HG02588 (cell line): ENCODE measurements around the gene TMEM248.
"Not testable (repeated sequence)": the region's sequence is repeated elsewhere in the genome, so short reads cannot be mapped to it uniquely, and the experiment has no call there.

Experiments used
- ATAC-seq: cut with Tn5 transposase; IDR thresholded peaks from one replicate; pipeline ENCODE4 v1.9.1; 2021; ENCODE audit warnings: mild to moderate bottlenecking, moderate library complexity; ENCODE audit not compliant: unreplicated experiment

Gene TMEM248

DNA sequence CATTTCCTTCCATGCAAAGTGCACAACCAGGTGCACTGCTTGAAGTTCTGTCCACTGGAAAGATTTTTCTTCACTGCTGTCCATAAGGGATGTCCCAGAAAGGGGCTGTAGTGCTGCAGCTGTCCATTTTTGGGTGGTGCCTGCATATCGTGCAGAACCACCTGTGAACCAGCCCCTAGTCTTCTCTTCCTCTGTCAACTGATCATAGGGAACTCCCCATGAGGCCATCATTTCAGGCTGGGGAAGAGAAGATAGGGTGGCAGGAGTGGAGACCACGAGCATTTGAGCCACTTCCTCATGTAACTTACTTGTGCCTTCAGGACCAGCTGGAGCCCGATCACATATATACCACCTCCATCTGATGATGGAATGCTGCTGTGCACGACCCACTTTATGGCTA, 12.4 kb upstream of the TMEM248 start:
- not testable (repeated sequence) for ATAC-seq

DNA sequence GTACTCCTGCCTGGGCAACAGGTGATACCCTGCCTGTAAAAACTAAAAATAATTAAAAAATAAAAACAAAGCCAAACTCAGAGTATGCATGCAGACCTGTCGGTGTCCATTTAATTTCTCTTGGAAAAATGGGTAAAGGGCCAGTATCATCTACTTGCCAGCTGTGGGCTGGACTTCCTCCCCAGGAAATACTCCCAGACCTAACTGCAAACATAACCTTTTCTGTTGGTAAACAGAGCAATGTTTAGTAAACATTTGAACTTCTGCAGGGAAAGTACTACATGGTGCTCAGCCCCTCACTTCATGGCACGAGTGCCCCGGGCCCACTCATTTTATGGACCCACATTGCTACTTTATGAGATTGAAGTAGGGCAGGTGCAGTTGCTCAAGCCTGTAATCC, 10.2 kb upstream of the TMEM248 start:
- no peak for ATAC-seq

DNA sequence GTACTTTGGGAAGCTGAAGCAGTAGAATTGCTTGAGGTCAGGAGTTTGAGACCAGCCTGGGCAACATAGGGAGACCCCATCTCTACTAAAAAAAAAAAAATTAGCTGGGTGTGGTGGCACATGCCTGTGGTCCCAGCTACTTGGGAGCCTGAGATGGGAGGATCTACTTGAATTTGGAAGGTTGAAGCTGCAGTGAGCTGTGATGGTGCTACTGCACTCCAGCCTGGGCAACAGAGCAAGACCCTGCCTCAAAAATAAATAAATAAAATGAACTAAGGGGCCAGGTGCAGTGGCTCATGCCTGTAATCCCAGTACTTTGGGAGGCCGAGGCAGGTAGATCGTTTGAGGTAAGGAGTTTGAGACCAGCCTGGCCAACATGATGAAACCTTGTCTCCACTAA, 9.8 kb upstream of the TMEM248 start:
- not testable (repeated sequence) for ATAC-seq

DNA sequence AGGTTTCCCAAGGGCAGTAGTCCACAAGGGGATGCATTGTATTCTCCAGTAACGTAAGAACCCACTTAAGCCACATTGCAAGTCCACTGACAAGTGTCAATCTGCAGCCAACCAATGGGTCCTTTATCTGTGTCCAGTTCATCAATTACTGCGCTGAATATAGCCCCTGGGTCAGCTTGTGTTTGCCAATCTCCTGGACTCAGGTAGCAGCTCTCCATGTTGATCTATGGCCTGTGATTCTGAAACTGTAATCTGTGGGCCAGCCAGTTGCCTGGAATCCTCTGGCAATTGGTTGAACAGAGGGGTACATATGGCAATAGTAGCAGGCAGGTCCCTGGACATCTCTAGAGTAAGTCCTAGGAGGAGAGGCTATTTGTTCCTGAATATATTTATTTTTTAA, 8.8 kb upstream of the TMEM248 start:
- no peak for ATAC-seq

DNA sequence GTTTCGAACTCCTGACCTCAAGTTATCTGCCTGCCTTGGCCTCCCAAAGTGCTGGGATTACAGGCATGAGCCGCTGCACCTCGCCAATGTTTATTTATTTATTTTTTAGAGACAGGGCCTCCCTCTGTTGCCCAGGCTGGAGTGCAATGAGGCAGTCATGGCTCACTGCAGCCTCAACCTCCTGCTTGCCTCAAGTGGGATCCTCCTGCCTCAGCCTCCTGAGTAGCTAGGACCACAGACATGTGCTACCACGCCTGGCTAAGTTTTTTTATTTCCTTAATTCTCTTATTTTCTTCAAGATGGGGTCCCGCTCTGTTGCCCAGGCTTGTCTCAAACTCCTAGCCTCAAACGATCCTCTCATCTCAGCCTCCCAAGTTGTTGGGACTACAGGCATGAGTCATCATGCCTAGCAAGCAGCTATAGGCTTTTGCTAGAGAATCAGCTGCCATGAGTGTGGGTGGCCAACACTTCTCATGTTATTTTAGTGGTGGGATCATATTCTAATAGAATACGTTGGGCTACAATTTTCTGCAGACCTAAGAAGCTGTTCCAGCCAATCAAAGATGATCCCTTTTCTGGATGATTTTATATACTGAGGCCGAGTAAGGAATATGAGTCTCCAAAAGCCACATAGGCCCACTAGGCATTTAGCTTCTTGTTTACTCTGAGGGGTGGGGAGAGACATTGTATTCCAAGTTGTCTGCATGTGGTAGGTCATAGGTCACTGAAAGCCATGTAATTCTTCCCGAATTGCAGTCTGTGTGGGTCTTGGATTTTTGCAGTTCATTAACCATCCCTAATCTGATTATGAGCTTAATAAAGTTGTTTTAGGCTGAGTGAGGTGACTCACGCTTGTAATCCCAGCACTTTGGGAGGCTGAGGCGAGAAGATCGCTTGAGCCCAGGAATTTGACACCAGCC, 7.6 kb upstream of the TMEM248 start:
- ATAC-seq, result no peak

DNA sequence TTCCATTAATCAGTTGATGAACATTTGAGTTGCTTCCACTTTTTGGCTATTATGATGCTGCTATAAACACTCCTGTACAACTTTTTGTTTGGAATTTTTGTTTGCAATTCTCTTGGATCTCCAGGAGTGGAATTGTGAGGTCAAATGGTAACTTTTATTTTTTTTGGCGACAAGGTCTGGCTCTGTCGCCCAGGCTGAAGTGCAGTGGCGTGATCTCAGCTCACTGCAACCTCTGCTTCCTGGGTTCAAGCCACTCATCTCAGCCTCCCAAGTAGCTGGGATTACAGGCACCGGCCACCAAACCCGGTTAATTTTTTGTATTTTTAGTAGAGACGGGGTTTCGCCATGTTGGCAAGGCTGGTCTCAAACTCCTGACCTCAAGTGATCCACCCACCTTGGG, 3.1 kb upstream of the TMEM248 start:
- not testable (repeated sequence) for ATAC-seq

DNA sequence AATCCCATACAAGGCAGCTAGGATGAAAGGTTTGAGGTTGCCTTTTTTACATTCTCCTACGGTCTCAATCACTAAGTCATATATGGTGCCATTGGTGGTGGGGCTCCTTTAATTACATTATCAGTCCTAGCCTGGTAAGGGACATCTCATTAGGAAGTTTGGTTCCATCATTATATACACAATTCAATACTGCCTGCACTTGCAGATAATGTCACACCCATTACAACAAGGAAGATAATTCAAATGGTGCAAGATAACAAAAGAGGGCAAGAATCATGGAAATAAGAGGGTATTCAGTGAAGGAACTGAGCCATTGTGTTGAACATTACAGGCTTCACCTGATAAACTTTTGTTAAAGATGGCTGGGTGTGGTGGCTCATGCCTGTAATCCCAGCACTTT, 1.7 kb upstream of the TMEM248 start:
- ATAC-seq, result no peak

DNA sequence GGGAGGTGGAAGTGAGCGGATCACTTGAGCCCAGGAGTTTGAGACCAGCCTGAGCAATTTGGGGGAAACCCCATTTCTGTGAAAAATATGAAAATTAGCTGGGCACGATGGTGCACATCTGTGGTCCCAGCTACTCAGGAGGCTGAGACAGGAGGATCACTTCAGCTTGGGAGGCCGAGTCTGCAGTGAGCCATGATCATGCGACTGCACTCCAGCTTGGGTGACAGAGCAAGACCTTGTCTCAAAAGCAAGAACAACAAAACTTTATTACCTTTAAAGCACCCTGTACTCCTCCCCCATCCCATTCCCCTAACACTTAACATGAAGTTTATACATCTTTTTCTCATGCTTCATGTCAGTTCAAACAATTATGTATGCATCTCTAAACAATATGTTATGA, 1.3 kb upstream of the TMEM248 start:
- no peak for ATAC-seq

DNA sequence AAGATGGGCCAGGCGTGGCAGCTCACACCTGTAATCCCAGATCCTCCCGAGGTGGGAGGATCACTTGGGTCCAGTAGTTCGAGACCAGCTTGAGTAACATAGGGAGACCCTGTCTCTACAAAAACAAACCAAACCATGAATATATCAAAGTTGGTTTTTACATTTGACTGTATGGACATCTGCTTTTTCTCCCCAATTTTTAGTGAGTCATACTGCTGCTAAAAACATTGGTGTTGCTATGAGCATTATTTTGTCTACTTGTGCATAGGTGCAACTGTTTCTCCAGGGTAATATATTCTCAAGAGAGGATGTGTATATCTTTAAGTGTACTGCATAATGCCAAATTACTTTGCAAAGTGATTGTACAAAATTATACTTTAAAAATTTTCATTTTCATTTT, 769 bp upstream of the TMEM248 start:
- no peak for ATAC-seq

DNA sequence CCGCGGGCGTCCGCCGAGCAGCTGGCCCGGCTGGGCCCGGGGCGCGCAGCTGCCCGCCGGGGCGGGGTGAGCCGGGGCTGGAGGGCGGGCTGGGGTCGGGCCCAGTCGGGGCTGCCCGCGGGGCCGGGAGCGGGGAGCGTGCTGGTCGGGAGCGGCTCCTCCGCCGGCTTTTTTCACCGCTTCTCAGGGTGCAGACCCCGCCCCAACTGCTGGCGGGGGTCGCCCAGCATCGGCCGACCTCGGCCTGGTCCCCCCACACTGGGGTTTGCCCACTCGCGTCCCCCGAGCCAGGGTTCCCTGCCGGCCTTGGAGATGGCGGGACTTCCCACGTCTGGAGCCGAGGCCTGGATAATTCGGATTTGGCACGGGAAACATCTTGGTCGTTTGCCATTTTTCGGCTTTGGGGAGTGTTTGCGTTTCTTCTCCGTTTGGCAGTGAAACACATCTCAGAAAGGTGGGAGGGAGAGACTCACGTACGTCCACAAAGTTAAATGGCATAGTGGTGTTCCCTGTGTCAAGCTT, 432 bp downstream of the TMEM248 start:
- ATAC-seq, result peak; percentile 36

DNA sequence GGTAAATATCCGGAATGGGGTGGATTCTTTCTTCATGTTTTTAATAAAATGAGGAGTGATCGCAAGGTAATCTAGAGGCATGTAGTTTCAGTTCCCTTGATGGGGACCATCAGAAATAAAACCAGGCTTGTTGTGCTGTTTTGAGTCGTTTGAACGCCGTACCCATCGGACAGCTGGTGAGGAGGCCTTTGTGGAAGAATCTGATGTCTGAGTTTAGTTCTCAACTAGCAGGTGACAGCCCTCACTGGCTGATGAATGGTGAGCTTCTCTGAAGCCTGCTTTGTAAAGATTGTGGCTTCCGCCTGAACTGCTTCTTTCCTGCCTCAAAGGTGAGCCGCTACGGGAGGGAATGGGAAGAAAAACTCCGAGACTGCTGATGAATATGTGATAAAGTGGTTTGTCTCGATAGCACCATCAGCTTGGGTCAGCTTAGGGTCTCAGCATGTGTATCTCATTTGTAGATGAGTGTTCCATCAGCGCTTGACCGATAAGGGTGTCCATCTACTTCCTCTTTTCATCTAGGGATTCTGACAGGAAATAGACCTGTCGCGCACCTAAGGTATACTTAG, 977 bp downstream of the TMEM248 start:
- ATAC-seq, result peak; percentile 22

DNA sequence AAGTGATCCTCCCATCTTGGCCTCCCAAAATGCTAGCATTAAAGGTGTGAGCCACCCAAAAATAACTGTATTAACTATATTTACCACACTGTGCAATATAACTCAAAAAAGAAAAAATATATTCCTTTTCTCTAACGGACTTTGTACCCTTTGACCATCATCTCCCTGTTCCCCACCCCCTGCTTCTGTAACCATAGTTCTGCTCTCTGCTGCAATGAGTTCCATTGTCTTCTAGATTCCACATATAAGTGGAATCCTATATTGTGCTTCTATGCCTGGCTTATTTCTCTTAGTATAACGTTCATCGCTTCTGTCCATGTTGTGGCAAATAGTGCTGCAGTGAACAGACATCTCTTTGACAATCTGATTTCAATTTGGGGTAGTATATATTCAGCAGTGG, 4.2 kb downstream of the TMEM248 start:
- ATAC-seq, result no peak

DNA sequence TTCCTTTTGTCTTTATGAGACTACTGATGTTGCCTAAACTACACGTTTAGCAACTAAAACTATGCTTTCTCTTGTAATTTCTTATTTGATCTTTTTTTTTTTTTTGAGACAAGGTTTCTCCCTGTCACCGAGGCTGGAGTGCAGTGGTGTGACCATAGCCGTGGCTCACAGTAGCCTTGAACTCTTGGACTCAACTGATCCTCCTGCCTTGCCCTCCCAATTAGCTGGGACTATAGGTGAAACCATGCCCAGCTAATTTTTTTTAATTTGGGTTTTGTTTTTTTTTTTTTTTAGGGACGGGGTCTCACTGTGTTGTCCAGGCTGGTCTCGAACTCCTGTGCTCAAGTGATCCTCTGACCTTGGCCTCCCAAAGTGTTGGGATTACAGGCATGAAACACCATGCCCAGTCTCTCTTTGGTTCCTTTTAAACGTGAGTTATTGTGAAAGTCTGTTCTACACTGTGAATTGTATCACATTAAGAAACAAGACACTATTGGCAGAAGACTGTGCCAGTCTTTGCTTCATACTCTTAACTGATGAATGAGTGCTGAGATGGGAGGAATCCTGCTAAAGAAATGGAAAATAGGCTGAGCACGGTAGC, 6.4 kb downstream of the TMEM248 start:
- no peak for ATAC-seq

DNA sequence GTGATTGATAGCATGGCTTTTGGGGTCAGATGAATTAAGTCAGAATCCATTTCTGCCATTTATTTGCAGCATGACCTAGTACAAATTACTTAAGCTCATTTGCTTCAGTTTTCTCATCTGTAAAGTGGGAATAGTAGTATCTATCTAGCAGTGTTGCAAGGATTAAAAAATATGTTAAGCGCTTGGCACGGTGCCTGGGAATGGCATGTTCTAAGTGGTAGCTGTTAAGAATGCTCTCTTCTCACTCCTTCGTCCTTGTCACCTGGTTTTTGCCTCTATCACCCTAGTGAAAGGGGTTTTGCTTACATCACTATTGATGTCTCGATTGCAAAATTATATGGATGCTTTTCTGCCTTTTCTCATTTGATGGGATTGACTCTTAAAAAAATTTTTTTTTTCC, 7.4 kb downstream of the TMEM248 start:
- ATAC-seq, result no peak

DNA sequence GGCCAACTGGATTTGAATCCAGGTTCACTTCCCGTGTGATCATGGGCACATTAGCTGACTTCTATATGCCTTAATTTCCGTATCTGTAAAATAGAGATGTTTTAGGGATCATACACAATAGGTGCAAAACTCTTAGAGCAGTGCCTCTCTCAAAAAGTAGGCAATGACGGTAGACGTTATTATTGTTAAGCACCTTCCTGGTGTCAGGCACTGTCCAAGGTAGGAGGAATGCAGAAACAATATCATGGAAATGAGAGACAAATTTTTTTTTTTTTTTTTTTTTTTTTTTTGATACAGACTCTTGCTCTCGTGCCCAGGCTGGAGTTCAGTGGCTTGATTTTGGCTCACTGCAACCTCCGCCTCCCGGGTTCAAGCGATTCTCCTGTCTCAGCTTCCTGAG, 8.1 kb downstream of the TMEM248 start:
- ATAC-seq, result no peak

DNA sequence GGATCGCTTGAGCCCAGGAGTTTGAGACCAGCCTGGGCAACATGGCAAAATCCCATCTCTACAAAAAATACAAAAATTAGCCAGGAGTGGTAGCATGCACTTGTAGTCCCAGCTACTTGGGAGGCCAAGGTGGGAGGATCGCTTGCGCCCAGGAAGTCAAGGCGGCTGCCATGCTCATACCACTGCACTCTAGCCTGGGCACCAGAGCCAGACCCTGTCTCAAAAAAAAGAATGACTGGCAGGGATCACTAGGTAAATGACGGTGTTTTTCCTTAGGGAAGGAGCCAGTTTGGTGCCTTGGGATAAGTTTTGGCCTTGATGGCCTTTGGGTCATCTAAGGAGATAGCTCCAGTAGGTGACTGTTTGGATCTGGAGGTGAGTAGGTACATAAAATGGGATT, 8.9 kb downstream of the TMEM248 start:
- ATAC-seq, result no peak

DNA sequence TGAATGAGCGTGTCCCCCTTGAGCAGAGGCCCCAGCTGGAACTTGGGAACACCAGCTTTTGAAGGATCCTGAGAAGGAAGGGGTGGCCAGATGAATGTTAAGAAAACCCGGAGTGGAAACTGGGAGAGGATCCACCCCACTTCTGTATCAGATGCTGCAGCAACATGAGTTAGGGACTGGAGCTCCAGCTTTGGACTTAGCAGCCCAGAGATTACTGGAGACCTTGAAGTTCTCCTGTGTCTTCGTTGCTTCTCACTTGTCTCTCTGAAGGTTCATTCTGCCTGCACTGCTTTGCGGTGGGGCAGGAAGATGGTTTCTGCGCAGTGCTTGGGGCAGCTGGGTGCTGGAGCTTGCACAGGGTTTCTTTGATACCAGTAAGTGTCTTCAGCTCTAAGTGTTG, 9.3 kb downstream of the TMEM248 start:
- no peak for ATAC-seq

DNA sequence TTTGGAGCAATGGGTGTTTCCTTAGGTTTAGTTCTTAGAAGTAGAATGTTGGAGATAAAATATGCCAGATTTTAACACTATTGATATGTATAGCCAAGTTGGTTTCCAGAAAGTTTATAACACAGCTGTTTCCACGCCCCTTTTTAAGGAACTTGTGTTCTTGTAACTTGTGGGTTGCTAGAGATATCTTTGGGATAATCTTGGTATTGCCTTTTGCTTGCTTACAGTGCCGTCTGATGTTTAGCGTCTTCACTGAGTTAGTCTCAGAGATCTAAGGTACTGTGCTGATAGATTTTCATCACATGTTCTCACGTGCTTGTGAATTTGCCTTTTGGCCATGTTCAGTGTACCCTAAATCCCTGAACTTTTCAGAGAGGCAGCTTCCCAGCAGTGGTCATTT, 12.4 kb downstream of the TMEM248 start:
- ATAC-seq, result no peak

DNA sequence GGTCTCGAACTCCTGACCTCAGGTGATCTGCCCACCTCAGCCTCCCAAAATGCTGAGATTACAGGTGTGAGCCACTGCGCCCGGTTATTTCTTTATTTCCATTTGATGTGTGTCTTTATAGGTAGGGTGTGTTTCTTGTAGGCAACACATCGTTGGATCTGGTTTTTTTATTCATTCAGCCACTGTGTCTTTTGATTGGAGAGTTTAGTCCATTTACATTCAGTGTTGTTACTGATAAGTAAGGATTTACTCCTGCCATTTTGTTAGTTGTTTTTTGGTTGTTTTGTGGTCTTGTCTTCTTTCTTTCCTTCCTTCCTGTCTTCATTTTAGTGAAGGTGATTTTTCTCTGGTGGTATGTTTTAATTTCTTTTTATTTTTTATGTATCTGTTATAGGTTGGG, 16.9 kb downstream of the TMEM248 start:
- no peak for ATAC-seq

DNA sequence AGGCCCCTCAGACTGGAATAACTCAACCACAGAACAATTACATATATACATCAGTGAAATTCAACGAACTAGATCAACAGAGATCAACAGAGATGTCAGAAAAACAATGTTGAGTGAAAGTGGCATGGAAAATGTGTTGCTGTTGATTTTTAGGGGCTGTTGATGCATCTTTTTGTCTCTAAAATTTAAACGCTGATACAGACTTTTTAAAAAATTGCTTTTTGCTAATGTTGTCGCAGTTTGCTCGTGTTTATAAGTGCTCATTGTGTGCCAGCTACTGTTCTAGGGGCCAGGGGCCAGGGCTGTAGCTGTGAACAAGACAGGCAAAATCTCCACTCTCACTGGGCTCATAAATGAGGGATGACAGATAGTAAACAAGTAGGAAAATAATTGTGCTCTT, 18.3 kb downstream of the TMEM248 start:
- no peak for ATAC-seq

DNA sequence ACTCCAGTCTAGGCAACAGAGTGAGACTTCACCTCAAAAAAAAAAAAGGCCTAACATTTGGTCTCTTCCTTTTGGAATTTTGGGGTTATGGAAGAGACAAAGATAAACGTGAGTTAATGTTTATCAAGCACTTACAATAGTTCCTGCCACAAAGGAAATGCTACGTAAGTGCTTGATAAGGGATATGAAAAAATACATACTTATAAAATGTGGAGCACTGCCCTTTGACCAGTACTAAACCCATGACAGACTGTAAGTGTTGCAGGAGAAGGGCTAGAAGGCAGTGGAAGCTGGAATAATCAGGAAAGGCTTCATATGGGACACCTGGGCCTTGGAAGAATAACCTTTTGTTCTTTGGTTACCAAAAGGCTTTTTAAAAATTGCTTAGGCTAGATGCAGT, 25.5 kb downstream of the TMEM248 start:
- no peak for ATAC-seq
